Sigmoid colon (tissue), 3 donors: ENCODE measurements around the gene DDX39B.
"Not testable (repeated sequence)": the region's sequence is repeated elsewhere in the genome, so short reads cannot be mapped to it uniquely, and the experiment has no call there.

Experiments used
- POLR2A ChIP-seq, 2 donors: fragments of 450-650 bp; IDR thresholded peaks; one replicate each; pipeline ENCODE4 v1.6.1; 2016; ENCODE audit warnings: antibody characterized with exemption in 2 of 2, mild to moderate bottlenecking in 2 of 2, moderate library complexity in 2 of 2
- TF ChIP-seq, protein P1 (sequence below), 4 experiments: fragments of 450-650 bp in 3 of 4; fragments of 200-600 bp in 1 of 4; IDR thresholded peaks; one replicate each; pipeline ENCODE4 v1.5.1; 2016 to 2019; ENCODE audit warnings: antibody characterized with exemption in 4 of 4, mild to moderate bottlenecking in 3 of 4, moderate library complexity in 2 of 4

DNA sequence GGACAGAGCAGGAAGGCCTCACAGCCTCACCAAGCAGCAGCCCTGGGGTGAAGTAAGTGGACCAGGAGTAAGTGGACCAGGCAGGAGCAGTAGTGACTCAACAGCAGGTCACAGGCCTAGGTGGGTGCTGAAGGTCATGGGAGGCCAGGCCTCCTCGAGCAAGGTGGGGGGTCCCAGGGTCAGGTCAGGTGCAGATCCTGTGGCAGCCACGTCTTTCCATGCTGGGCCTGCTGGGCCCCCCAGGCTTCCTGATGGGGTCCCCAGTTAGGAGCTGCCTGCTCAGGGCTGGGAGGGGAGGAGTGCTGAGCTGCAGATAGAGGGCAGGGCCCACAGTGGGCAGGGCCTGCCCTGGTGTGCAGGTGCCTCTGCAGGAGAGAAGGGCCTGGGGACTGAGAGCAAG lies 32.8 kb downstream of the DDX39B start:
- TF ChIP-seq, protein P1, sequence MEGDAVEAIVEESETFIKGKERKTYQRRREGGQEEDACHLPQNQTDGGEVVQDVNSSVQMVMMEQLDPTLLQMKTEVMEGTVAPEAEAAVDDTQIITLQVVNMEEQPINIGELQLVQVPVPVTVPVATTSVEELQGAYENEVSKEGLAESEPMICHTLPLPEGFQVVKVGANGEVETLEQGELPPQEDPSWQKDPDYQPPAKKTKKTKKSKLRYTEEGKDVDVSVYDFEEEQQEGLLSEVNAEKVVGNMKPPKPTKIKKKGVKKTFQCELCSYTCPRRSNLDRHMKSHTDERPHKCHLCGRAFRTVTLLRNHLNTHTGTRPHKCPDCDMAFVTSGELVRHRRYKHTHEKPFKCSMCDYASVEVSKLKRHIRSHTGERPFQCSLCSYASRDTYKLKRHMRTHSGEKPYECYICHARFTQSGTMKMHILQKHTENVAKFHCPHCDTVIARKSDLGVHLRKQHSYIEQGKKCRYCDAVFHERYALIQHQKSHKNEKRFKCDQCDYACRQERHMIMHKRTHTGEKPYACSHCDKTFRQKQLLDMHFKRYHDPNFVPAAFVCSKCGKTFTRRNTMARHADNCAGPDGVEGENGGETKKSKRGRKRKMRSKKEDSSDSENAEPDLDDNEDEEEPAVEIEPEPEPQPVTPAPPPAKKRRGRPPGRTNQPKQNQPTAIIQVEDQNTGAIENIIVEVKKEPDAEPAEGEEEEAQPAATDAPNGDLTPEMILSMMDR (IDR thresholded peaks at IDR 0.05), result not testable (repeated sequence)
- TF ChIP-seq POLR2A (IDR thresholded peaks at IDR 0.05), result not testable (repeated sequence)
